Effector memory CD8-positive, alpha-beta T cell (primary cell): ENCODE measurements around the gene SLIT3.

Experiments used
- ATAC-seq: fragments of 150-1000 bp; cut with Tn5 transposase; replicated peaks from 2 replicates; pipeline ENCODE4 v1.10.0; 2021; ENCODE audit warnings: mild to moderate bottlenecking, moderate library complexity
- DNase-seq, 3 experiments: peaks; one replicate each; pipeline ENCODE4 v3.0.0; 2021
- H3K27ac Mint-ChIP-seq, 2 donors: one replicate each; pipeline ENCODE4 v1.8.0; 2022; ENCODE audit warnings: mild to moderate bottlenecking in 2 of 2, mixed read lengths in 2 of 2, moderate library complexity in 2 of 2
- H3K27me3 Mint-ChIP-seq, 2 donors: one replicate each; pipeline ENCODE4 v1.8.0; 2022; ENCODE audit warnings: mixed read lengths in 2 of 2
- H3K36me3 Mint-ChIP-seq: one replicate; pipeline ENCODE4 v1.8.0; 2022; ENCODE audit warnings: mild to moderate bottlenecking, moderate library complexity, mixed read lengths; ENCODE audit not compliant: insufficient read depth
- H3K4me1 Mint-ChIP-seq, 2 donors: one replicate each; pipeline ENCODE4 v1.8.0; 2022; ENCODE audit warnings: low read depth in 2 of 2, mixed read lengths in 2 of 2
- H3K4me3 Mint-ChIP-seq, 2 donors: one replicate each; pipeline ENCODE4 v1.8.0; 2022; ENCODE audit warnings: mild to moderate bottlenecking in 2 of 2, mixed read lengths in 2 of 2, moderate library complexity in 2 of 2
- H3K9me3 Mint-ChIP-seq, 2 donors: one replicate each; pipeline ENCODE4 v1.8.0; 2022; ENCODE audit warnings: mixed read lengths in 2 of 2

SLIT3 gene

DNA sequence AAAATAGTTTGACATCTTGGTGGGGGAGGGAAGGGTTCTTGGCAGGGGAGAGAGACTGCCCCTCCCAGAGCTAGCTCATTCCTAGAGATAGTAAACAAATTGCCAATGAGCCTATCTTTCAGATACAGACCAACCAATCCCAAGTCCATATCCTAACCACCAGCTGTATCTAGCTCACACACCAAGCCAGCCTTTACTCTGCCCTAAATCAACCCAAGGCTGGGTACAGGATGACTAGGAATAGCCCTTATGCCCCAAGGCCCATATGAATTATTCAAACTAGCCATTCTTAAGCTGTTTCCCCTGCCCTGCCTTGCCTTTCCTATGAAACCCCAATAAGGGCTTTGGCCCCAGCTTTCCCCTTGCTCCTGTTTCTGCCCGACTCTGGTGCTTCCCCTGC is 440.4 kb downstream of the SLIT3 start:
- ATAC-seq, result no peak
- Mint-ChIP-seq H3K4me3 (no peak overlapping the region), H3K9me3 (no peaks in the 10 kb centered on the region), H3K36me3 (no peaks in the 10 kb centered on the region), H3K27me3 (peaks cover 9 to 14% of the 10 kb centered on the region in 2 donors), H3K4me1 (no peaks in the 10 kb centered on the region), H3K27ac (no peak overlapping the region)
- no peak for DNase-seq

DNA sequence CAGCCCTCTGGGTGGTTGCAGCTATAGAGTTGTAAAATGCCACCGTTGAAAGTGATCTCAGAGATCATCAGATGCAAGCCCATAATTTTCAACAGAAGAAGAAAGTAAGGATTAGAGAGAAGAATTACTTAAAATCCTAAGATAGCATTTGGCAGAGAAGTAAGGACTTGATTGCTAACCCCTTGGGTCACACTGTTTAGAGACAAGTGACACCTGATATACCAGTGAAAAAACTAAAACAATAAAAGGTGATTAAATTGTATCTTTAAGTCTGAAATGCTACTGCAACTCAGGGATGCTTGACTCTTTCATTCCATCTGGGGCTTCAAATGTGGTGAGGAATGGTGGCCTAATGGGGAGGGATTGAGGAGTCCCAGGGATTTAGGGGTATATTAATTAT is 440.9 kb downstream of the SLIT3 start:
- DNase-seq, result no peak
- peaks cover 9 to 14% of the 10 kb centered on the region in 2 donors for H3K27me3 Mint-ChIP-seq
- no peaks in the 10 kb centered on the region for H3K9me3 Mint-ChIP-seq
- H3K36me3 Mint-ChIP-seq, result no peaks in the 10 kb centered on the region
- H3K4me3 Mint-ChIP-seq, result no peak overlapping the region
- H3K27ac Mint-ChIP-seq, result no peak overlapping the region
- ATAC-seq, result no peak
- no peaks in the 10 kb centered on the region for H3K4me1 Mint-ChIP-seq

- no peaks in the 10 kb centered on the region for H3K4me1 Mint-ChIP-seq
- no peak overlapping the region for H3K27ac Mint-ChIP-seq
- H3K9me3 Mint-ChIP-seq, result no peaks in the 10 kb centered on the region
- peaks cover 9 to 14% of the 10 kb centered on the region in 2 donors for H3K27me3 Mint-ChIP-seq
- DNase-seq, result no peak
- no peaks in the 10 kb centered on the region for H3K36me3 Mint-ChIP-seq
- H3K4me3 Mint-ChIP-seq, result no peak overlapping the region
- no peak for ATAC-seq
Measured at GRCh38 chr5:168859471-168859870, 441.5 kb downstream of the SLIT3 start.

DNA sequence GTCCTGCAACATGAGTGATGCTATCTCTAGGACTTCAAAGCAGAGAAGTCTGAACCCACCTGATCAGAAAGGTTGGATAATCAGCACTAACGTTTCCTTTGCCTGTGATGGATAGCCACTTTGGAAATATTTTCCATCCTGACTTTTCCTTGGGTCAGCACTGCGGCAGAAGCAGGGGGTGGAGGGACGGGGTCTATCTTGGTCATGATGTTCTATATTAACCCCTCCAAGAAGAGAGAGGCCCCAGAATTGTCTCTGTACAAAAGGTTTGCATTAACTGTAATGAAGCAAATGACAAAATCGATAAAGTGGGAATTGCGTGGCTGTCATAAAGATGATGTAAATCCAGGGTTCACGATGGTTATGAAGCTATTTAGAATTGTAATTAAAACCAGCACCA is 441.9 kb downstream of the SLIT3 start:
- Mint-ChIP-seq H3K4me3 (no peak overlapping the region), H3K27me3 (peaks cover 9 to 14% of the 10 kb centered on the region in 2 donors), H3K27ac (no peak overlapping the region), H3K4me1 (no peaks in the 10 kb centered on the region), H3K36me3 (no peaks in the 10 kb centered on the region), H3K9me3 (no peaks in the 10 kb centered on the region)
- ATAC-seq, result no peak
- no peak for DNase-seq

GRCh38 chr5:168858371-168858770 is 442.6 kb downstream of the SLIT3 start:
- DNase-seq, result no peak
- no peaks in the 10 kb centered on the region for H3K36me3 Mint-ChIP-seq
- H3K27me3 Mint-ChIP-seq, result peaks cover 9 to 11% of the 10 kb centered on the region in 2 donors
- no peak overlapping the region for H3K27ac Mint-ChIP-seq
- no peak overlapping the region for H3K4me3 Mint-ChIP-seq
- H3K9me3 Mint-ChIP-seq, result no peaks in the 10 kb centered on the region
- no peak for ATAC-seq
- no peaks in the 10 kb centered on the region for H3K4me1 Mint-ChIP-seq

GRCh38 chr5:168853972-168854371 is 447.0 kb downstream of the SLIT3 start:
- Mint-ChIP-seq H3K4me1 (peaks cover 5 to 8% of the 10 kb centered on the region in 2 donors), H3K4me3 (no peak overlapping the region), H3K27me3 (peaks cover 0 to 8% of the 10 kb centered on the region in 2 donors), H3K9me3 (no peaks in the 10 kb centered on the region), H3K36me3 (no peaks in the 10 kb centered on the region), H3K27ac (no peak overlapping the region)
- ATAC-seq (no peak), DNase-seq (no peak)

DNA sequence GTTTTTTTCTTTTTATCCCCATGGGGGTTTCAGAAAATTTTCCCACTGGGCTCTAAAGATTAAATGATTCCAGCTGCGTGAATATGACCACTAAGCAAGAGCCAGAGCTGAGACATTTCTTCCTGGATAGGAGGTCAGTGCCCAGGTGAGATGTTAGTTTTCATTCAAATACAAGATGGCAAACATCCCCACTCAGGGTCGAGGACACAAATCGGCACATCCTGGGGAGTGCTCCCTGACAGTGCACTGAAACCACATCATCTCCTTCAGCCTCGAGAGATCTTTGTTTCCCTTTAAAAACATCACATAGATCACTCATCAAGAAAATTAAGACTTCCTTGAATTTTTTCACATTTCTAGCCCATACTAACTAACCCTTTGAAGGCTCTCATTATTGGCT is 448.6 kb downstream of the SLIT3 start:
- H3K27ac Mint-ChIP-seq, result peak overlapping the region; percentile 44 to 83

DNA sequence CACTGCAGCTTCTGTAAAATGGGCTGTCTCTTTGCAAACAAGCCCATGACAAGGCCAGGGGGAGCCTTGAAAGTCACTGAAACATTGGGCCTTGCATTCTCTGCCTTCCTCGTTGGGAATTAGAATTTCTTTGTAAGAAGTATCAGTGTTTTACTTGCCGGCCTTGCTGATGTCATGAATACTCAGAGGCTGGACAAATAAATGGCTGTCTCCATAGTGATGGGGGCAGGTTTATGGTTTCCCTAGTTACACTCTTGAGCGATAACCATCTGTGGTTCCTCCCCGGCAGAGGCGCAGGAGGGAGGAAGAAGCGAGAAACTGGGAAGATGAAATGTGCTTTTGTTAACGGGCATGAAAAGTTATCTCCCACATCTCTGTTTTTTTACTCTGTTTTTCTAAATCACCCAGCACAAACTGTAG is 449.0 kb downstream of the SLIT3 start:
- DNase-seq (no peak), ATAC-seq (peak; percentile 66)
- Mint-ChIP-seq H3K4me3 (peak overlapping the region; percentile 50 to 55), H3K27me3 (peaks cover 0 to 11% of the 10 kb centered on the region in 2 donors), H3K36me3 (no peaks in the 10 kb centered on the region), H3K27ac (peak overlapping the region; percentile 44 to 83), H3K9me3 (no peaks in the 10 kb centered on the region), H3K4me1 (peaks cover 5 to 8% of the 10 kb centered on the region in 2 donors)

More for the DNA sequence above, 448.6 kb downstream of the SLIT3 start:
- Mint-ChIP-seq H3K36me3 (no peaks in the 10 kb centered on the region), H3K27me3 (peaks cover 0 to 6% of the 10 kb centered on the region in 2 donors), H3K9me3 (no peaks in the 10 kb centered on the region), H3K4me3 (peak overlapping the region; percentile 50 to 55), H3K4me1 (peaks cover 5 to 8% of the 10 kb centered on the region in 2 donors)
- peak; percentile 26 for ATAC-seq
- DNase-seq, result no peak

DNA sequence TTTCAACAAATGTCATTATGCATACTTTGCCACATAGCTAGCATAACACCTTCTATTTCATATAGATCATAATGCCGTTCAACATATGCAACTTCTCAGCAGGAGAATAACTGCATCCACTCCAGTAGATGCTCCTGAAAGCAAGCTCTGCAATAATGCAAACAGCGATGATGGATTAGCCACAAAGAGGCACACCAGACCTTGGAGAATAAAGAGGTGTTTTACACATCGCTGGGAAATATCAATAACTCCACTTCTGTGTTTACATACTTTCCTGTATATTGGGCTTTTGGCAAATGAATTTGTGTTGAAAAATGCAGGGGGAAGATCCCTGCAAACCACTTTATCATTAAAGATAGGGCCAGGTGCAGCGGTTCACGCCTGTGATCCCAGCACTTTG is 450.3 kb downstream of the SLIT3 start:
- ATAC-seq (no peak), DNase-seq (no peak)
- no peaks in the 10 kb centered on the region for H3K9me3 Mint-ChIP-seq
- peaks cover 5 to 8% of the 10 kb centered on the region in 2 donors for H3K4me1 Mint-ChIP-seq
- no peaks in the 10 kb centered on the region for H3K36me3 Mint-ChIP-seq
- H3K27me3 Mint-ChIP-seq, result peaks cover 0 to 11% of the 10 kb centered on the region in 2 donors
- no peak overlapping the region for H3K4me3 Mint-ChIP-seq
- H3K27ac Mint-ChIP-seq, result peak overlapping the region in 1 of 2 donors; percentile 44

DNA sequence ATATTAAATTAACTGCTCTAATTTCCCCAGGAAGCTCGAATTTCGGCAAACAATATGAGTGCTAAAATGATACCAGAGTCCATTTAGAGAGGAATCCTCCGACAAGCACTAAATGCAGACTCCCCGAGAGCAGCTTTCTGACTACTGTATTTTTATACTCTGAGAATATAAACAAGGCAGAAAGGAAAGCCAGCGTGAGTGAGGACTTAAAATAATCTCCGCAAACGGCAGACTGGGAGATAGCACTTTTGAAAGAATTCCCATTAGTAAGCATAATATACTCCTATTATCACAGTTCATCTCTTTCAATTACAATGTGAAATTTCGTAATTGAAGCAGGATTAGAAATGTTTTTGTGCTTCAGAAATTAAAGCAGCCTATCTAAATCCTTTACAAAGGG is 452.4 kb downstream of the SLIT3 start:
- Mint-ChIP-seq H3K4me1 (peaks cover 5 to 8% of the 10 kb centered on the region in 2 donors), H3K4me3 (no peak overlapping the region), H3K27ac (no peak overlapping the region), H3K9me3 (no peaks in the 10 kb centered on the region), H3K27me3 (peaks cover 14 to 25% of the 10 kb centered on the region in 2 donors), H3K36me3 (no peaks in the 10 kb centered on the region)
- no peak for DNase-seq
- no peak for ATAC-seq

- no peak for DNase-seq
- H3K4me3 Mint-ChIP-seq, result no peak overlapping the region
- no peak for ATAC-seq
- peaks cover 14 to 31% of the 10 kb centered on the region in 2 donors for H3K27me3 Mint-ChIP-seq
- no peaks in the 10 kb centered on the region for H3K36me3 Mint-ChIP-seq
- H3K9me3 Mint-ChIP-seq, result no peaks in the 10 kb centered on the region
- H3K27ac Mint-ChIP-seq, result no peak overlapping the region
- peaks cover 5 to 8% of the 10 kb centered on the region in 2 donors for H3K4me1 Mint-ChIP-seq
Measured at GRCh38 chr5:168847511-168848073, 453.3 kb downstream of the SLIT3 start.

GRCh38 chr5:168844922-168845296 is 456.0 kb downstream of the SLIT3 start:
- no peaks in the 10 kb centered on the region for H3K36me3 Mint-ChIP-seq
- DNase-seq, result no peak
- no peak for ATAC-seq
- no peaks in the 10 kb centered on the region for H3K4me1 Mint-ChIP-seq
- H3K27me3 Mint-ChIP-seq, result peaks cover 25 to 39% of the 10 kb centered on the region in 2 donors
- H3K4me3 Mint-ChIP-seq, result no peak overlapping the region
- no peak overlapping the region for H3K27ac Mint-ChIP-seq
- no peaks in the 10 kb centered on the region for H3K9me3 Mint-ChIP-seq

GRCh38 chr5:168844016-168844921 is 456.7 kb downstream of the SLIT3 start:
- no peak for ATAC-seq
- Mint-ChIP-seq H3K9me3 (no peaks in the 10 kb centered on the region), H3K27ac (no peak overlapping the region), H3K27me3 (peaks cover 25 to 39% of the 10 kb centered on the region in 2 donors), H3K36me3 (no peaks in the 10 kb centered on the region), H3K4me3 (no peak overlapping the region), H3K4me1 (no peaks in the 10 kb centered on the region)
- no peak for DNase-seq
